ENCODE data around the gene SLC4A7.
"Not testable (repeated sequence)": the region's sequence is repeated elsewhere in the genome, so short reads cannot be mapped to it uniquely, and the experiment has no call there.

Gene SLC4A7

DNA sequence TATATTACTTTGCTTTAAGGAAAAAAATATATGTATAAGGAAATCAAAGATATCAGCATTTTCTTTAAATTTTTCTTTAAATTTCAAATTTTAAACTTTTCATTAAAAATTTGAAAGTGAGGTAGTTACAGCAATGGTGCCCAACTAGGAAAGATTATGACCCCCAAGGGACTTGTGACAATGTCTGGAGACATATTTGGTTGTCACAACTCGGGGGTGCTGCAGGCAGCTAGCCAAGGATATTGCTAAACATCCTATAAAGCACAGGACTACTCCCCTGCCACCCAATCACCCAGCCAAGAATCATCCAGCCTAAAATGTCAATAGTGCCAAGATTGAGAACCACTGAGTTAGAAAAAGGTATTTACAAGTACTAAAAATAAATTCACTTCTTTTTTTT lies 57.3 kb downstream of the SLC4A7 start:
- DNase-seq = no peak

DNA sequence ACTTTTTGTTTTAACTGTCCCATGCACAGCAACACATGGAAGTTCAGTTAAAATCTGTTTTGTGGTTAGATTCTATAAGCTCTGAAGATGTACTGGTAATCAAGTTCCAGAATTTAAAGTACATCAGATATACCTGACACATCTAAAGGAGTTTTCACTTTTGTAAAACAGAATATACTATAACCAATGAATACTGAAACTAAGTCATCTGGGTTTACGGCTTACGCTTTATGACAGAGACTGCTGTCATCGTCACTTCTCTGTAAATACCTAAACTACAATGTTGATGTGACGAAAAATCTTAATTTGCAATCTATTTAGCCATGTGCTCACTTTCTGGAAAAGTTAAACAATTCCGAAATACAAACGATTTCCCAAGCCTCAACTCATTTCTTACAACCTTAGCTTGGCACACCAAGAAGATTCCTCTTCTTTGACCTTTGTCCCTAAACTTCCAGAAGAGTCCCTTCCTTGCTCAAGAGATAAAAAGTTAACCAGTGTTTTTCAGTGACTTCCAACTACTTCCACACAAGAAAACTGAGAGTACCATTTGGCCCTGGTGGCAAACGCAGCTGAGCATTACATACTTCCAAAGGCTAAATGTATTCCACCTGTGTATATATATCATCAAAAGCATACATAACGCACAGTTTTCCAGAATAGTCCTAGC lies 58.2 kb downstream of the SLC4A7 start:
- no peak for DNase-seq

GRCh38 chr3:27424812-27425521 lies 59.2 kb downstream of the SLC4A7 start:
- not testable (repeated sequence) for DNase-seq

DNA sequence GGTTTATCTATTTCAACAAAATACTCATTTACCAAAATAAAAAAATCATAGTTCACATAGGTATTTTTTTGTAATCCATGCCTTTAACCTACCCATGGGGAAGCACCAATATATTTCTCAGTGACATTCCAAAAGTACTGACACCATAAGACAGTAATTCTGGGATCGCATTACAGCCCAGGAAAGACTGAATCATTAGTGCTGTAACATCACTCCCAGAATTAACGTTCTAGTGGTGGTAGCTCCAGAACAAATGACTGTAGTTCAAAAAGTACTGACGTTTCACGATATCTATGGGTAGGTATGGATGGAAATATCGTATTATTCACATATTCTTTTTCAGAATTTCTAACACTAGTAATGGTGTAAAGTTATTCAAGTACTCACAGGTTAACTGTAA lies 60.7 kb downstream of the SLC4A7 start:
- no peak for DNase-seq

DNA sequence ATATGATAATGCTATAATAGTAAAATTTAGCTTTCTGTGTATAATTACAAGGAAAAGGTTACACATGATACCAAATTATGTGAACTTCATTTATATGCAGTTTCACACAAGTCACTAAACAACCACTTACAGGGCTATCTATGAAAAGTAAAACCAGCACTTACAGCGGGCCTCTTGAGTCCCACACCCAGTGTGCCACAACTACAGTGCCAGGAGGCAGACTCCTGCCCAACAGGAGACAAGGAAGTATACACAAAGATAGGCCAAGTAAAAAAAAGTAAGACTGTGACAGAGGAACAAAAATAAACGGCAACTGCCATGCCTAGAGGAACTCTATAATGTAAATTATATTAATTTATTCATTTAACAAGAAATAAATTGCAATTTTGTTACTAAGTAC lies 61.6 kb downstream of the SLC4A7 start:
- no peak for DNase-seq

DNA sequence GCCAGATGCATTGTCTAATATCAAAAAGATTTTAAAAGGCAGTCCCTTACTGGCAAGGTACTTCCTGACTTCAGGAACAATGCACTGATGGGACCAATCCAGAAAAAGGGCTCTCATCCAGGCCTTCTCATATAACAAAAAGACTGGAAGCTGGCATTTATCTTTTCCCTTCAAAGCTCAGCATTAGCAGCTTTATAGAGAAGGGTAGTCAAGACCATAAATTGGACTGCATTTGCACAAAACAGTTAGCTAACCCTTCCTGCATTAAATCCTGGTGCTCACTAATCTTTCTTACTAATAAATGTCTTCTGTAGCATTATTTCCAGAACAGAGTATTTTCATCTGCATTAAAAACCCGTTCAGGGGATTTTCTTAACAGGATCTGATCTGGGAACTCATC lies 69.0 kb downstream of the SLC4A7 start:
- DNase-seq = no peak

DNA sequence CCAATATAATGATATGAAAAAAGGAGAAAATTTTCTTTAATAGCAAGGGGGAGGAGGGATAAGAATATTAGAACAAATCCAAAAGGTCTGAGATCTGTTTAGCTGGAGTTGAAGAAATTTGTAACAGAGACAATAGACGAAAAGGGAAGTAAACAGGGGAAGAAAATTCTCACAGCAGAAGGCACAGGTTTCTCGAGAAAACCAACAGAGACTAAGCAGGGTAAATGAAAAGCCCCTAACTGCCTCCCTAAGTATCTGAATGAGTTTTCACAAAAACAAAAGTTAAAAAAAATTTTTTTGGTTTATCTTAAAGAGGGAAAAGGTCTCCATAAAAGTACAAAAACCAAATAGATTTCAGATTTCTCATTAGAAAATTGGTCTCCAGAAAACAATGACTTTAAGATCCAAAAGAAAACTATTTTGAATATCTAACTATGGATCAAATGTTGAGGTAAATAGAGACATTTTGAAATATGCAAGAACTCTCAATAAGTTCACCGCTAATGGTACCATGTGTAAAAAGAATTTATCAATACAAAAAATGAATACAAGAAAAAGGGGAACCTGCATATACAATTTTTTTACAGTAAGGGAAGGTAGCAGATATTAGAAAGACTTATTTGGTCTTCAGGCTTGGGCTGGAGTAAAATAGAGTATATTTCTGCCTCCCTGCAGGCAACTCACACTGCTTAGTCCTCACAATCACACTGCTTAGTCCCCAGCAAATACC lies 91.1 kb downstream of the SLC4A7 start:
- no peak for DNase-seq

- not testable (repeated sequence) for DNase-seq
Measured at GRCh38 chr3:27392414-27392813, 91.8 kb downstream of the SLC4A7 start.

- no peak for DNase-seq
Measured at GRCh38 chr3:27391796-27392195, 92.4 kb downstream of the SLC4A7 start.

- no peak for DNase-seq
Measured at GRCh38 chr3:27387625-27388024, 96.6 kb downstream of the SLC4A7 start.

DNA sequence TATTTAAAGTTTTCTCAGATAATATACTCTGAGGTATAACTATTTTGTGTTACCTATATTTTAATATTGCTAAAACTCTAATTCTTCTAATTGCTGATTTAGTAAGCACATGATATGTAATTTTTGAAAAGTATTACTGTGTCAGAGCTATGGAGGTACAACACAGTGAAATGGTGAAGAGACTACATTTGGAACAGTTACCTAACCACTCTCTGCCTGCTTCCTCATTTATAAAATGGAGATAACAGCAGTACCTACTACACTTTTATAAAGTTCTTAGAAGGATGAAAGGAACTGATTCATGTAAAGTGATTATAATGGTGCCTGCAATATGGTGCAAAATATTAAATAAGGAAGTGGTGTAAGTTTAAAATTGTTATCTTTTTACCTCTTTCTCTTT lies 98.7 kb downstream of the SLC4A7 start:
- no peak for DNase-seq

- DNase-seq = no peak
Measured at GRCh38 chr3:27384191-27384590, 100.0 kb downstream of the SLC4A7 start.

DNA sequence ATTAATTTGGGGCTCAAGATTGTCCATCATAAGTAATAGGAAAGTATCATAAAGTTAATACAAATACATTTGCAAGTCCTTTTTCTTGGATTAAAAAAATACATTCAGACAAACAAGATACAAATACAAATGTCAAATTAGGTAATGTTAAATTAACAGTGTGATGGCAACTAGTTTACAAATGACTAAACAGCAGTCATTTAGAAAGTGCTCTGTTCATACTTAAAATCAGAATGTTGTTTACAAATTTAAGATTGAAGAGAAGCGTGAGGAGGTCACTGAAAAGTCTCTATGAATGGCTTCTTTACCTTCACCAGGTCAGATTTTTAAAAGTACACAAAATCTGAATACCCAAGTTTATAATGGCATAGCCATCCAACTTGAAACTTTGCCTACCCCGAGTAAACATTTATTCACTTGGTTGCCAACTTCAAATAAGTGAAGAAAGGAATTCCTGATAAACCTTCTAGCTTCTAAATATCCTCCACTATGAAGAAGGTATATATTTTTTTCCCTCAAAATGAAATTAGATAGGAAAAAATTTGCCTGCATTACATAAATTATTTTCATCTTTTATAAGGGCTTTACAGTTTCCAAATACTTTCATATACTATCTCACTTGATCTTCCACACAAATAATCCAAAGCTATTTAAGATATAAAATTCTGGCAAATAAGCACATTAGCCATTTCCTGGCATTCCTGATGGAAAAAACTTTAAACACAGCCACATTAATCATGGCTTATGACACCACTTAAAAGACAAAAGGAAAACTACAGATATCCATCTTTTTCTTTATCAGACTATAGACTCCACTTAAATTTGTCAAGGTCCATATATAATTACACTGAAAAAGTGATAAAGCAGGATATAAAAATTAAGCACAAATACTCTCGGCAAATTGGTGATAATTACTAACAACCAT lies 103.5 kb downstream of the SLC4A7 start:
- DNase-seq = no peak

DNA sequence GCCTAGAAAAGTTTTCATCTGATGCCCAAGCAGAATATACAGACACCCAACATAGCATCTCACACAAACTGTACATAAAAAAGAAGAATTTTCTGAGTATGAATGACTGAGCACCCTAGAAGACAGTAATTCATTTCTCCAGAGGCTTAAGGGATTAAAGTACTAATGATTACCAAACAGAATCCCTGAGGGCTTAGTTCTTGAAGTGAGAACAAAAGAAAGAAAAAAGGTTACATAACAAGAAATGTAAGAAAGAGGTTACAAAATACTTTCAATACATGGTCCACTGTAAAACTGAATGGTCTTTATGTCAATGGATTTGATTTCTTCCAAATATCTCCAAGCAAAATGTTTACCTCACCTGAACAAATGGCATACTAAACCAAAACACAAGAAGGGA lies 105.9 kb downstream of the SLC4A7 start:
- no peak for DNase-seq

DNA sequence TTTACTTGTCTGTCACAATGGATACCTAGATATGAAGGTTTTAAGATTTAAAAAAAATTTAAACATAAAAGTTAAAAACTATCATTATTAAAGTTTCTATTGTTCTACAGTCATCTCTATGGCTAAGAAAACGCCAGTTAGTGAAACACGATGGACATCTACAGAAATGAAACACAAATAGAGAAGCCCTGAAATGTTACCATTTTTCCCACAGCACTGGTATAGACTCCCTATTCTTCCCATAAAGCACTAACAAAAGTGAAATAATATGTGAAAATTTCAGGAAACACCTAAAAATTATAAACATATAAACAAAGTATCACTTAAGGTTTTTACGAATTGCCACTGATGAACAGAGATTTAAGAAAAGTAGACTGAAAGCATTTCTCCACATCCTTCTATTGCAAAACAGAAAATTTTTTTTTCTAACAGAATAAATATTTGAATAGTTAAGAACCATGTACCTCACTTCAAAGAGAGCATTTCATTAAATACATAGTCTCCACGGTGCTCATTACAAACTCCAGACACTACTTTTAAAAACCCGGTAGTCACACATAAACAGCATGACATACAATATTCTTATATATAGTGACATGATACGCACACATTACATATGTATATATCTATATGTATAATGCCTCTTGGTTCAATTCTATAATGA lies 107.9 kb downstream of the SLC4A7 start:
- DNase-seq = no peak

DNA sequence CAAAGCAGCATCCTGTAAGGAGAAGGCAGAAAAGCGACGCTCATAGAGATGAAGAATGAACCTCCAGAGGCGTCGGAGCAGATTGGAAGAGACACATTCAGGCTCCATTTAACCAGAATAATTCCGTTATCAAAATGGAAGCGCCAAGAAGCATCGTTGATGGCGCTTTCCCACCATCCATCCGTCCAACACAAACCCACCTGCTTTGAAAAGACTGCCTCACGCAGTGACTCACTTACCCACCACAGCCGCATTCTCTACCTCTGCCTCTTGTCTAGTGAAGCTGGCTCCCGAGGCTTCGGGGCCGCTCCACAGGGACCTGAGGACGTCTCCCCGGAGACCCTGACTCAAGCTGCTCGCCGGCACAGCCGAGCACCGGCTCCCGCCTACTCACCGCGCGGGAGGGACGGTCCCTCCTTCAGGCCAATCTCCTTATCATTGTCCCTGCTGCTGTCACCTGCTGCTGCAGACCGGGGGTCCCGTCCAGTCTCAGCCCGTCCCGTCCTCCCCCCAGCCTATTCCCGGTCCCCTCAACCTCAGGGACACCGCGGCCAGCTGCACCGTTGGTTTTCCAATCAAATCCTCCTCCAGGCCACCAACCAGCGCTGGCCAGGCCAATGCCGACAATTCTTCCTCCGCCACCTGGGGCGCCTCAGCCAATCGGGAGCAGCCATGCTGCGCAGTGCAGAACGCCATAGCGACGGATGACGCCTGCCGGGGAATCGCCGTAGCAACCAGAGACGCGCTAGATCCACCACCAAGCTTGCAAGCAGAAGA lies 115.2 kb downstream of the SLC4A7 start, which contains the start of gene NEK10:
Gene NEK10 (minus strand): TSS at position 553 of the 777 bp plus-strand sequence. CDS start 16,501 bp downstream, outside the sequence.
- peak; percentile 80 to 92 (median 86) for DNase-seq

GRCh38 chr3:27366062-27366591 lies 118.1 kb downstream of the SLC4A7 start:
- no peak for DNase-seq

GRCh38 chr3:27360113-27361078 lies 123.8 kb downstream of the SLC4A7 start:
- DNase-seq = peak; percentile 28 to 93 (median 69)

DNA sequence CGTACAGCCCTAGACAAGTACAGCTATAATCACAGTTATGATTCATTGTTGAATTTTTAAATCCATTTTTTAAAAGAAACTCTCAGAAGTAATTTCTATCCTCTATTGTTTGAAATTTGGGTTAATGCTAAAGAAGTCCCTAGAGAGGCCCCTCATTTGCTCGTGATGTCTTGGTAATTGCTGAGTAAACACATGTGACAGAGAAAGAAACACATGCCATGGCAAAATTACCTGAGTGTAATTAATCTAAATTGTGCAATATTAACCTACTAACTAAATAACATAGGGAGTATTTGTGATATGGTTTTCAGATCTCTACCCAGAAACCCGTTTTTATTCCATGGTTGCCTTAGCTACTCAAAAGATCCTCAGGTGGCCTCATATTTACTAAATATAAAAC lies 125.8 kb downstream of the SLC4A7 start:
- DNase-seq = peak in 2 of 3 experiments; percentile 11 to 70
